ENCODE results near the gene SUPT6H.

The SUPT6H gene

GRCh38 chr17:28750178-28751047 is 88.4 kb downstream of the SUPT6H start:
- peak; percentile 96 for DNase-seq (ENCODE audit: low spot score)

- DNase-seq (ENCODE audit: low spot score) = no peak
Measured at GRCh38 chr17:28751600-28752366, 89.8 kb downstream of the SUPT6H start.
